Gastroesophageal sphincter (tissue), 3 donors: ENCODE results near the gene BOLA2B.
"Not testable (repeated sequence)": the region's sequence is repeated elsewhere in the genome, so short reads cannot be mapped to it uniquely, and the experiment has no call there.

Source experiments
- POLR2A ChIP-seq, 2 donors: fragments of 450-650 bp; IDR thresholded peaks; one replicate each; pipeline ENCODE4 v1.6.1; 2017; ENCODE audit warnings: antibody characterized with exemption in 2 of 2, mild to moderate bottlenecking in 2 of 2, moderate library complexity in 1 of 2
- TF ChIP-seq, protein P1 (sequence below), 4 experiments: fragments of 200-600 bp in 2 of 4; fragments of 450-650 bp in 2 of 4; sonication (generic) in 1 of 4; IDR thresholded peaks; one replicate each; pipeline ENCODE4 v1.5.1; 2017 to 2019; ENCODE audit warnings: antibody characterized with exemption in 4 of 4, mild to moderate bottlenecking in 2 of 4, moderate library complexity in 2 of 4

DNA sequence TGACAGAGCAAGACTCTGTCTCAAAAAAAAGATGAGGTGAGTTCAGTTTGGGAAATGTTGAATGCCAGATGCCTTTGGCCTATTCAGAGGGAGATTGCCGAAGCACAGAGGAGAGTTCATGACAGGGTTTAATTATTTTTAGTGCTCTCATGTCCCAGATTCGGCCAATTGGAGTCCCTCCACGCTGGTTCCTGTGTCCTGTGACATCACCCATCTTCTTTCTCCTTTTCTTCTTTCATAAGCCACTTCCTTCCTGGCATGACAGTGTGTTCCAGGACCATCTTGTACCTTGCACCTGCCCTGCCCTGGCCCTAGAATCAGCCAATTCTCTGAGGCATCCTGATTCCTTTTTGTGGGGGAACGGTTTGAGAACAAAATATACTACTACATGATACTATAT is 17.9 kb upstream of the BOLA2B start:
- not testable (repeated sequence) for TF ChIP-seq POLR2A (IDR thresholded peaks at IDR 0.05)
- TF ChIP-seq, protein P1, sequence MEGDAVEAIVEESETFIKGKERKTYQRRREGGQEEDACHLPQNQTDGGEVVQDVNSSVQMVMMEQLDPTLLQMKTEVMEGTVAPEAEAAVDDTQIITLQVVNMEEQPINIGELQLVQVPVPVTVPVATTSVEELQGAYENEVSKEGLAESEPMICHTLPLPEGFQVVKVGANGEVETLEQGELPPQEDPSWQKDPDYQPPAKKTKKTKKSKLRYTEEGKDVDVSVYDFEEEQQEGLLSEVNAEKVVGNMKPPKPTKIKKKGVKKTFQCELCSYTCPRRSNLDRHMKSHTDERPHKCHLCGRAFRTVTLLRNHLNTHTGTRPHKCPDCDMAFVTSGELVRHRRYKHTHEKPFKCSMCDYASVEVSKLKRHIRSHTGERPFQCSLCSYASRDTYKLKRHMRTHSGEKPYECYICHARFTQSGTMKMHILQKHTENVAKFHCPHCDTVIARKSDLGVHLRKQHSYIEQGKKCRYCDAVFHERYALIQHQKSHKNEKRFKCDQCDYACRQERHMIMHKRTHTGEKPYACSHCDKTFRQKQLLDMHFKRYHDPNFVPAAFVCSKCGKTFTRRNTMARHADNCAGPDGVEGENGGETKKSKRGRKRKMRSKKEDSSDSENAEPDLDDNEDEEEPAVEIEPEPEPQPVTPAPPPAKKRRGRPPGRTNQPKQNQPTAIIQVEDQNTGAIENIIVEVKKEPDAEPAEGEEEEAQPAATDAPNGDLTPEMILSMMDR (IDR thresholded peaks at IDR 0.05) = not testable (repeated sequence)
